Mesodermal cell (in vitro differentiated cells): ENCODE measurements around the gene TXNDC17.

Experiments used
- H3K27ac ChIP-seq: 2 replicates; pipeline ENCODE4 v1.7.0; 2013; ENCODE audit warnings: mild to moderate bottlenecking, low read depth, low read length, moderate library complexity; ENCODE audit not compliant: severe bottlenecking
- H3K36me3 ChIP-seq: 2 replicates; pipeline ENCODE4 v1.7.1; 2013; ENCODE audit warnings: mild to moderate bottlenecking, low read length, moderate library complexity; ENCODE audit not compliant: control insufficient read depth, insufficient read depth
- H3K4me1 ChIP-seq: one replicate; pipeline ENCODE4 v1.7.1; 2013; ENCODE audit warnings: mild to moderate bottlenecking, low read length; ENCODE audit not compliant: insufficient read depth, control insufficient read depth, poor library complexity, severe bottlenecking
- H3K4me3 ChIP-seq: 2 replicates; pipeline ENCODE4 v1.7.0; 2013; ENCODE audit warnings: low read length, control low read depth, mild to moderate bottlenecking; ENCODE audit not compliant: insufficient read depth, poor library complexity, severe bottlenecking; ENCODE audit errors: extremely low read depth
- H3K9me3 ChIP-seq: 2 replicates; pipeline ENCODE4 v1.7.1; 2013; ENCODE audit warnings: mild to moderate bottlenecking, low read length, moderate library complexity; ENCODE audit not compliant: control insufficient read depth
- WGBS, 2 experiments: methylation state at CpG; one replicate each; pipeline ENCODE4 v1.1.5; 2013; ENCODE audit warnings: missing lambda C conversion rate in 2 of 2; ENCODE audit not compliant: insufficient coverage in 2 of 2; 5-methylcytosine and 5-hydroxymethylcytosine counted together

TXNDC17 gene

DNA sequence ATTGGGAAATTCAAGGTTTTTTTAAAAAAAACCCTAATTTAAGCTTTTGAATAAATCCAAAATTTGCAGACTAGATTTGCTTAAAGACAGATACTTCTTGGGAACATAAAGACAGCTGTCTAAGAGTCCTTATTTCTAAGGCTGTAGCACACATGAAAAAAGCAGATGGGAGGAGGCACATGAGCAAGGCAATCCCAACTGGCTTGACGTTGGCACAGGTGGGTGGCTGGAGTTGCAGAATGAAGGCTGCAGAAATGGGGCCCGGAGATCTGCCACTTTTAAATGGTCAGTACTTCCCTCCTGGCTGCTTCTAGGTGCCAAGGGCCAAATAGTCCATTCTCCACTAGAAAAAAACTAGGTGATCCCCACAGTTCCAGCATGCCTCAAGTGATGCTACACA lies 4.8 kb upstream of the TXNDC17 start:
- Histone ChIP-seq H3K9me3 (no peaks in the 10 kb centered on the region), H3K36me3 (peaks cover 44% of the 10 kb centered on the region), H3K4me3 (no peak overlapping the region), H3K27ac (no peak overlapping the region), H3K4me1 (peaks cover 7% of the 10 kb centered on the region)
- WGBS, 2 experiments, result 96 to 100% methylated on average over 2 of the region's 2 CpGs

DNA sequence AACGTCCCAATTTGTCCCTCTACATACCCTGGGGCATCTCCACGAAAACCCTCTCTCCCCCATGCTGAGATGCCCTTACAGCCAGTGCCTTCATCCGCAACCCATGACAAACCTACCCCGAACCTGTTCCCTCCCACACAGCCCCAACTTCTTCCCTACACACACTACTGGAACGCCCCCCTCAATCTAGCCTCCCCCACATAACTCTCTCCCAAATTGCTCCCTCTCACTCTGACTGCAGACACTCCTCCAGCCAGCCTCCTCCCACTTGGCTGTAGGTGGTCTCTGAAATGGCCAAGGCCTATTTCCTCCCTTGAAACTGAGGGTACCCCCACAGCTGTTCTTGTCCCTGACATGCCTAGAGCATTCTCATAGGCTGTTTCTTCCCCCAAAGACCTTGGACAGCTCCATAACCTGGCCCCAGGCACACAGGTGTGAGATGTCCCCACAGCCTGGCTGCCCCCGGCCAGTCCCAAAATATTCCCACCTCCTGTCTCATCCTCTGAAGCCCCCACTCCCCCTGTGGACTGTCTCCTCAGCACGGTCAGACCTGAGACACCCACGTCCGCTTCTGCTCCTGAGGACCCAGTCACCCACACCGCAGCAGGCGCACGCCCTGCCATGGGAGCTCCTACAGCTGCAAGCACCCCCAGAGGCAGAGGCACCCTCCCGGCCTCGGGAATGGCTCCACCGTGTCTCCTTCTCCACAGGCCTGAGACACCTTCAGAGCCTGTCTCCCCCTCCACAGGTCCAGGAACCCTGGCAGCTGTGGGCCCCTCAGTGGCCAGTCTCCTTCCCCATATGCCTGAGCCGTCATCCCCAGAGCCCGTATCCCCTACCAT lies 4.0 kb upstream of the TXNDC17 start:
- H3K36me3 ChIP-seq, result peaks cover 37% of the 10 kb centered on the region
- H3K4me3 ChIP-seq, result no peak overlapping the region
- H3K9me3 ChIP-seq, result no peaks in the 10 kb centered on the region
- no peak overlapping the region for H3K27ac ChIP-seq
- WGBS, 2 experiments, result 88 to 95% methylated on average over 12 to 16 of the region's 17 CpGs
- peaks cover 7% of the 10 kb centered on the region for H3K4me1 ChIP-seq

DNA sequence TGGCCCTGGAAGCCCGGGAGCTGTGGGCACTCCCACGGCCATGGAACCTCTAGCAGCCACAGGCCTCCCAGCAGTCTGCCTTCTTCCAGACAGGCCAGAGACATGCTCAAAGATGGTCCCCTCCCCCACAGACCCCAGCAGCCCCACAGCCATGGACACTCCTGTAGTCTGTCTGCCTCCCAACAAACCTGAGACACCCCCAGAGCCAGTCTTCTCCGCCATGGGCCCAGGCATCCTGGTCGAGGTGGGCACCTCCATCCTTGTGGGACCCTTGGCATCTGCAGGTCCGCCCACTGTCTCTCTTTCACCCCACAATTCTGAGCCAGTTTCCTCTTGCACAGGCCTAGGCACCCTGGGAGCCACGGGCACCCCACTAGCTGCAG lies 3.4 kb upstream of the TXNDC17 start:
- Histone ChIP-seq H3K27ac (no peak overlapping the region), H3K4me1 (peaks cover 13% of the 10 kb centered on the region), H3K9me3 (no peaks in the 10 kb centered on the region), H3K4me3 (no peak overlapping the region), H3K36me3 (peaks cover 31% of the 10 kb centered on the region)
- WGBS, 2 experiments, result 89 to 95% methylated on average over 5 to 6 of the region's 6 CpGs

DNA sequence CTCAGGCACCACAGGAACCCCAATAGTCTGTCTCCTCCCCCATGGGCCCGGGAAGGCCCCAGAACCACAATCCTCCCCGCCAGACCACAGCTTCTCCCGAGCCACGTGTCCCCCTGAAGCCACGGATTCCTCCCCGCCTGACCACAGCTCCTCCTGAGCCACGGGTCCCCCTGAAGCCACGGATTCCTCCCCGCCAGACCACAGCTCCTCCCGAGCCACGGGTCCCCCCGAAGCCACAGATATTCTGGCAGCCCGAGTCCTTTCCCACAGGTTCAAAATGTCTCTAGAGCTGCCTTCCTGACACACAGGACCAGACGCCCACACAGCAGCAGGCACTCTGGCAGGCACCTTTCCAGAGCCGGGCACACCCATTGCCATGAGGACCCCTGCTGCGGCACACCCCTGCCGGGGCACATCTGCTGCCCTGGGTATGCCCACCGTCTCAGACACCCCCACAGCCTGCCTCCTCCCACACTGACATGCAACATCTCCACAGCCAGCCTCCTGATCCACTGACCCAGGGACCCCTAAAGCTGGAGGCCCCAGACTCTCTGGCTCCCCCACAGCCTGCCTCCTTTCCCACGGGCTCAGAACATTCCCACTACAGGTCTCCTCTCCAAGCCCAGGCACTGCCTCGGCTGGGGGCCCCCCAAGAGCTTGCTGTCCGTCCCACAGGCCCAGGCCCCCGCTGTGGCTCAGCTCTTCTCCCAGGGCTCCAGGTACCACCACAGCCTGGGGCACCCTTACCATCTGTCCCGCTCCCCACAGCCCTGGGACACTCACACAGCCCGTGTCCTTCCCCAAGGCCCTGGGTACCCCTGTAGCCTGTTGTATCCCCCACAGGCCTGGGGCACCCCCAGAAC lies 2.6 kb upstream of the TXNDC17 start:
- Histone ChIP-seq H3K27ac (no peak overlapping the region), H3K4me3 (no peak overlapping the region), H3K9me3 (no peaks in the 10 kb centered on the region), H3K36me3 (peaks cover 28% of the 10 kb centered on the region), H3K4me1 (peaks cover 14% of the 10 kb centered on the region)
- WGBS, 2 experiments, result 86 to 89% methylated on average over 18 to 24 of the region's 24 CpGs

DNA sequence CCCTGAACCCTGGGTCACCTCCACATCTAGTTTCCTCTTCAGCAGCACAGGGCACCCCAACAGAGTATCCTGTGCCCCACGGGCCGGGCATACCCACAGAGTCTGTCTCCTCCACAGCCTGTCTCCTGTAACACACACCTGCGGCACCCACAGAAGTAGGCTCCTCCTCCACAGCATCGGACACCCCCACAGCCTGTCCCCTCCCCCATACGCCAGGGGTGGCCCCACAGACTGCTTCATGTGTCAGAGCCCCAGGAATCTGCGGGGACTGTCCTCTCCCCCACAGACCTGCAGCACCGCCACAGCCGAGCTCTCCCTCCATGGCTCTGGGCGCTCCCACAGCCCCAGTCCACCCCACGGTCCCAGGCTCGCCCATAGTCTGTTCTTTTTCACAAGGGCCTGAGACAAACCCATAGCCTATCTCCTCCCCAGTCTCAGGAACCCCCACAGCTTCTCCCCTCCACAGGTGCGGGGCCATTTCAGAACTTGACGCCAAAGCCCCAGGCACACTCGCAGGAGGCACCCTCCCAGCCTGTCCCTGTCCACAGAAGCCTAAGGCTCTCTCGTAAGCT lies 1.8 kb upstream of the TXNDC17 start:
- H3K36me3 ChIP-seq, result peaks cover 28% of the 10 kb centered on the region
- 55 to 63% methylated on average over 8 to 14 of the region's 15 CpGs for WGBS, 2 experiments
- peaks cover 14% of the 10 kb centered on the region for H3K4me1 ChIP-seq
- H3K4me3 ChIP-seq, result peak overlapping the region; percentile 80
- no peak overlapping the region for H3K27ac ChIP-seq
- no peaks in the 10 kb centered on the region for H3K9me3 ChIP-seq

DNA sequence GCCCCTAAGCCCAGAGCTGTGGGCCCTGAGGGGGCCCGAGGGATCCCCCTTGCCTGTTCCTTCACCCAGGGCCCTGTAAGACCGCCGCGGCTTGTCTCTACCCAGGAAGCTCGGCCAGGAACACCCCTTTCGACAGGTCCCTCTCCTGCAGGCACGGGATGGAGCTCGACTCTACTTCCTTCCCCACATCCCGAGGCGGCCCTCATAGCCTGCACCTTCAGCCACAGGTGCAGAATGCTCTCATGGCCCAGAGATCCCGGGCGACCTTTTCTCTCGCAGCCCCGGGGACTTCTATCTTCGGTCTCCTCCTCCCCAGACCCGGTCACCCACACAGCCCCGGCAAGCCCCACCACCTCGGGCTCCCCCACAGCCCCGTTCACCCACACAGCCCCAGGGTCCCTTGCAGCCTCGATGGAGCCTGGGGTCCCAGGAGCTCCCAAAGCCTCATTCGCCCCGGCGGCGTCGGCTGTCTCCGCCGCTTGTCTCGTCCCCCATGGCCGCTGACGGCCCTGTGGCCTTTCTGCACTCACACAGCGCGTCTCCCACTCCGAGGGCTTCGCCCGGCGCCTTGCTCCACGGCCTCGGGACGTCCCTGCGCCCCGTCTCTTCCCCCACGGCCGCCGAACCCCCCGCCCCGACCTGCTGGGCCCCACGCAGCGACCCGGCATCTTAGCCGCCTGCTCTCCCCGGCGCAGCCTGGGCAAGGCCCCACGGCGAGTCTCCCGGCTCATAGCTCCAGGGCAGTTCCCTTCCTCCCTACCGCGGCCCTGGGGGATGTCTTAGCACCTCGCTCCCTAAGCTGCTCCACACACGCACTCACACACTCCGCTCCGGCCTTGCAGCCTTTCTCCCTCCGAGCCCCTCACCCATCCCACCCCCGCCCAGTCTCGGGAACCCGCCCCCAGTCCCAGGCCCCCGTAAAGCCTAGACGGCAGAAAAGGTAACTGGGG lies 999 bp upstream of the TXNDC17 start:
- Histone ChIP-seq H3K4me3 (peak overlapping the region; percentile 80), H3K4me1 (peaks cover 14% of the 10 kb centered on the region), H3K27ac (peak overlapping the region; percentile 90), H3K36me3 (peaks cover 28% of the 10 kb centered on the region), H3K9me3 (no peaks in the 10 kb centered on the region)
- 1 to 2% methylated on average over 39 to 58 of the region's 67 CpGs for WGBS, 2 experiments

DNA sequence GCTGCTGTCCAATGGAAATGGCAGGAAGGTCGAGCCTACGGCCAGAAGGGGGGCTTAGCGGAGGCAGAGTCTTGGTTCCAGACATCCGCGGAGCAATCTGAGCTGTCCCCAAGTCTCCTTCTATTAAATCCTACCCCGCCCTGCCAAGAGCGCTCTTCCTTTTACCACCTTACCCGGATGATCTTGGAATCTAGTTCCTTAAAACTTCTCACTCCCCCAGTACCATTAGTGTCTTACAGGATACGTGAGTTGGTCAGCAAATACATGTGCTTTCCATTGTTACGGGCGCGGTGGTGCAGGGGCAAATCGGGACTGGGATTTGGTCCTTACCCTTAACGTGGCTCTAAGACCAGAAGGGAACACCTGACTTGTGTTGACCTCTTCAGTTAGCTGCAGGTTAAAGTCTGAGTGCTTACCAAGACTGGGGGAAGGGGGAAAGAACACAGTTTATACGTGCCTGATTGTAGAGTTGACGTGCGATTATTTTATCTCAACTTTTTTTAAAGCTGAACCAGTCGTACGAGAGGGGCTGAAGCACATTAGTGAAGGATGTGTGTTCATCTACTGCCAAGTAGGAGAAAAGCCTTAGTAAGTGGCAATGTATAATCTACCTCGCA lies 495 bp downstream of the TXNDC17 start:
- H3K4me1 ChIP-seq, result peaks cover 14% of the 10 kb centered on the region
- peaks cover 30% of the 10 kb centered on the region for H3K36me3 ChIP-seq
- no peaks in the 10 kb centered on the region for H3K9me3 ChIP-seq
- peak overlapping the region; percentile 90 for H3K27ac ChIP-seq
- WGBS, 2 experiments, result 2 to 4% methylated on average over 19 of the region's 20 CpGs
- peak overlapping the region; percentile 80 for H3K4me3 ChIP-seq

DNA sequence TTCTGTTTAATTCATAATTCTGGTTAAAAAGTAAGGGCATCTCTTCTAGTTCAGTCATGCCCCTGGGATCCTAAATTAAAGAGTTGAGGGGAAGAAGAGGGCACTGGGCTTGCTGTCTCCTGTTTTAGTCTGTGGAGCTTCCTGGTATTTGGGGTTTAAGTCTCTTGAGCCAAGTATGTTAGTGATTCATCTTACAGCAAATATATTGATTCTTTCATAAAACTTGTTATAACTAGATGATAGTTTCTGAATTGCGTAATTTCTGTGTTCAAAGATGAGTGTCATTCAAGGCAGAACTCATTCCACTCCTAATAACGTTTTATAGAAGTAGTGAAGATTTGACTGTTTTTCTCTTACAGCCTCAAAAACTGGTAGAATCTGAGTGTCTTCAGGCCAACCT lies 1.7 kb downstream of the TXNDC17 start:
- Histone ChIP-seq H3K9me3 (no peaks in the 10 kb centered on the region), H3K4me3 (no peak overlapping the region), H3K36me3 (peaks cover 36% of the 10 kb centered on the region), H3K27ac (no peak overlapping the region), H3K4me1 (peaks cover 14% of the 10 kb centered on the region)
- WGBS, 2 experiments, result no CpG with 5 or more reads among the region's 2 CpGs

DNA sequence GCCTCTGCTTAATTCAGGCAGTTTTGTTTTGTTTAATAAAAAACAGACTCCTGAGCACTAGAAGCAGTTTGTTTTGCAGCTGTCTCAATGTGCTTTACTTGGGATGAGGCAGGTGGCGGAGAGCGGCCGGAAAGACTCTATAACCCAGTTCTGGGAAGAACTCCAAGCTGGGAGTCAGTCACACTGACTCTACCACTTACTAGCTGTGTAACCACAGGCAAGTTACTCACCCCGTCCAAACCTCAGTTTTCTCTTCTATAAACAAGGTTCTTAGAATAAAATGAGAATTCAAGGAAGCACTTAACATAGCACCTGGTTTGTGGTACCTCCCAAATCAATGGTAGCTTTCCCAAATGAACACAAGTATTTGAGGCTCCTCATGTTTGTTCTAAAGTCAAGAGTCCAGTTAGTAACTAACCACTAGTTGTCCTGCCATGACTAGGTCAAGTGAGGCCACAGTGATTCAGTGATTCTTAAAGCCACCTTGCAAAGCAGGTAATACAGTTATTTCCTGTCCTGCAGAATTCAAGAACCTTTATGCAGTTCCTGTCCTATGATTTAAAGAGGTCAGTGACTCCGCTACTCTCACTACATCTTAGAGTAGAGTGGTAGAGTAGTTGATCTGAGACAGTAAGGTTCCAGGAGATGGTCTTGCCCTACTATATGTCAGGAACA lies 2.7 kb downstream of the TXNDC17 start:
- H3K4me1 ChIP-seq, result peaks cover 14% of the 10 kb centered on the region
- H3K27ac ChIP-seq, result no peak overlapping the region
- H3K4me3 ChIP-seq, result no peak overlapping the region
- 91% methylated on average over 3 of the region's 5 CpGs; no CpG with 5 or more reads in 1 of the 2 experiments for WGBS, 2 experiments
- peaks cover 45% of the 10 kb centered on the region for H3K36me3 ChIP-seq
- no peaks in the 10 kb centered on the region for H3K9me3 ChIP-seq
